Activated CD8-positive, alpha-beta memory T cell treated with anti-CD3 and anti-CD28 coated beads, Interleukin-2, amount 50 U/mL, for 1 hour (primary cell): ENCODE measurements around the gene MAGEA11.
"Not testable (repeated sequence)": the region's sequence is repeated elsewhere in the genome, so short reads cannot be mapped to it uniquely, and the experiment has no call there.

Experiments used
- DNase-seq: peaks from one replicate; pipeline ENCODE4 v3.0.0-alpha.2; 2020; ENCODE audit errors: extremely low read depth

Gene MAGEA11, protein sequence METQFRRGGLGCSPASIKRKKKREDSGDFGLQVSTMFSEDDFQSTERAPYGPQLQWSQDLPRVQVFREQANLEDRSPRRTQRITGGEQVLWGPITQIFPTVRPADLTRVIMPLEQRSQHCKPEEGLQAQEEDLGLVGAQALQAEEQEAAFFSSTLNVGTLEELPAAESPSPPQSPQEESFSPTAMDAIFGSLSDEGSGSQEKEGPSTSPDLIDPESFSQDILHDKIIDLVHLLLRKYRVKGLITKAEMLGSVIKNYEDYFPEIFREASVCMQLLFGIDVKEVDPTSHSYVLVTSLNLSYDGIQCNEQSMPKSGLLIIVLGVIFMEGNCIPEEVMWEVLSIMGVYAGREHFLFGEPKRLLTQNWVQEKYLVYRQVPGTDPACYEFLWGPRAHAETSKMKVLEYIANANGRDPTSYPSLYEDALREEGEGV

DNA sequence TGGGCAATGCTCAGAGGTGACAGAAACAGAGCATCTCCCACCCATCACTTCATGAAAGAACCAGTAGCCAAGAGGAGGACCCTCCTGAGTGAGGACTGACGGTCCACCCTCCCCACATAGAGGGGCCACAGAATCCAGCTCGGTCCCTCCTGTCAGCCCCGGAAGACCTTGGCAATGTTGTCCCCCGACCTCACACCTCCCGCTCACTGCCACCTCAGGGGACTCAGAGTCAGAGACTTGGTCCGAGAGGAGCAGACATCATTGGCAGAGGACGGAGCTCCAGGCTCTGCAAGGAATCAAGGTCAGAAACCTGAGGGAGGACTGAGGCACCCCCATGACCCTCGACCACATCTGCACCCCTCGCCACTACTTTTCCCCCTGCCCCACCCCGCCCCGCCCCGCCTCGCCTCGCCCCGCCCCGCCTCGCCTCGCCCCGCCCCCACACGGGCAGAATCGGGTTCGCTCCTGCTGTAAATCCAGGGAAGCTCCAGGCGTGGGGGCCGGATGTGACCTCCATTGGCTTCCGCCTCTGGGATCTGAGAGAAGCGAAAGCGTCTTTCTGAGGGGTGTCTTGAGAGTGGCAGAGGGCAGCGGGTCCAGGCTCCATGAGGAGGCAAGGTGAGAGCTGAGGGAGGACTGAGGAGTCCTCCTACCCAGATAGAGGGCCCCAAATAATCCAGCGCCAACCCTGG, at the start of gene MAGEA11:
Gene MAGEA11, plus strand, starts transcription at position 516 of the 692 bp plus-strand sequence. CDS start 1,100 bp downstream, outside the sequence.
- no peak for DNase-seq

DNA sequence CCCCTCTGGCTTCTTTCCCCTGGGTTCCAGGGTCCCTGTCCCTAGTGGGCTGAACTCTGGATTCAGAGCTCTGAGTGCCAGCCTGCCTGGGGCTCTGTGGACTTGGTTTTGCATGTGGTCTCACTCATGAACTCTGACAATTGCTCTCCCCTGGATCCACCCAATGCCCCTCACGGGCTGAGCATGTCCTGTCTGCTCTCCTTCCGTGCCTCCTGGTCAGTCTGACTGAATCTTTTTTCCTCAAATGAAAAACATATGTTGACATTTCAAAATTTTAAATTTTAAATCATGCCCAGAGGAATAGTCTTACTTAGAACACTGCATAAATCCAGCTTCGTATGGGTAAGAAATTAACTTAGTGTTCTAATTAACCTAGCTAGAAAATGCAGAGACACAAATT, 36.8 kb upstream of the MAGEA11 start:
- DNase-seq: not testable (repeated sequence)

DNA sequence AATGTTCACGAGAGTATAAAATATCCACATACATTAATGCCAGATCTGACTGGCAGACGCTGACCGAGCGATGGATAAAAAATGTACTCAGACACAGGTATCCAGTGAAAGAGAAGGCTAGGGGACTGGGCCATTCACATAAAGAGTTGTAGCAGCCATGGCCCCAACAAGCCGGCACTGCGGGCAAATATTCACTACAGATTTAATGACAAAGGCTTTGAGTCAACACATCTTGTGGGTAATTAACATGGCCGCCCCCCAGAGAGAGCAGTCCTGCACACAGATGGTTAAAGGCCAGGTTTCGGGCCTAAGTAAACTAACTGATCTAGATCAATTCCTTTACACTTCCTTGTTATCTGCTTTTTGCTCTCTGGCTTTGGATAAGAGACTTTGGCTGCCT, 36.3 kb upstream of the MAGEA11 start:
- not testable (repeated sequence) for DNase-seq

DNA sequence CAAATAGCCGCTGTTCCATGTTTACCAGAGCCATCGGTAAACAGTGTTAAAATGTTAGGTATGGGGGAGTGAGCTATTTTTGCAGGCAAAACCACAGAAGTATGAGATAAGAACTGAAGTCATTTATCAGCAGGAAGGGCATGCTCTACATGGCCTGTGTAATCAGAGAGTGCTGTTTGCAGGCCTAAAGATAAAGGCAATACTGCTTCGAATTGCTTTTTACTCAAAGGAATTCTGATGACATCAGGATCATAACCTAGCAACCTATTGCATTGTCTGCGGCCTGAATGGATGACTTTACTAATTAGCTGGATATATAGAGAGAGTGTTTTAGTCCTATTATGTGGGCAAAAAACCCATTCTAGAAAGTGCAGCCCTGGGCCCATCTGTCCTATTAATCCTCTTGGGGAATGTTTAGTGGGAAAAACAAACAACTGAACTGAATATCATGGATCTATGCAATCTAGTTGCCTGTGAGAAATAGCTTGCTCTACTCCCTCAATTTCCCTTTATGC, 32.6 kb upstream of the MAGEA11 start:
- DNase-seq: not testable (repeated sequence)

DNA sequence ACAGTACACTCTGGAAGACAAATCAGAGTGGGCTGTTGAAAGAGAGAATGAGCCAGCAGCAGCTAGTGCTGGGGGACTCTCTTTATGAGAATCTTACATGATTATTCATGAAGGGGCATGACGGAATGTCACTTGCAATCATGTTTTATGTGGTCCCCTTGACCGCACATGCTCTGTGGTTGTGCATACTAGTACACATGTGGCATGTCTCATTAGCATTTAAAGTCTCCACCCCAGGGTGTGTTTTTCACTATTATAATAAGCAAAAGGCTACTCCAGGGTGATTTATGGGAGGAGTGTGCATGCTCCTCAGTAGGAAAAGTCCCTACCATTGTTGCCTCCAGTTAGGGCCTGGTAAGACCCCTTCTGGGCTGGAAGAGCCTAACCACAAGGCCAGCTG, 30.7 kb upstream of the MAGEA11 start:
- no peak for DNase-seq

DNA sequence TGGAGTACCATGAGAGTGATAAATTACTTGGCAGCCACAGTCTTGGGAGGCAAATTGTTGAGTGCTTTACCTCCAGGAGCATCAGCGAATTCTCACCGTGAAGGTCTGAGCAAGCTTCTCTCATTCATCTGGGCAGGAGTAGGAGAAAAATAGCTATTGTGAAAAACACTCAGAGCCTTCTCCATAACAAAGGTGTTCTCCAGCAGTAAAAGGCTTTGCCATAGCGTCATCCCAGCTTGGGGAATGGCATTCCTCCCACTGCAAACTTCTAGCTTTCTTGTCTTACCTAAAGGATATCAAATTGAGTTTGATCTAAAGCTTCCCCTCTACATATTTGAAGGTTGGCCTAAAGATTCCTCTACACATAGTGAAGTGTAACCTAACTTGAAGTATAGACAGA, 29.8 kb upstream of the MAGEA11 start:
- no peak for DNase-seq

DNA sequence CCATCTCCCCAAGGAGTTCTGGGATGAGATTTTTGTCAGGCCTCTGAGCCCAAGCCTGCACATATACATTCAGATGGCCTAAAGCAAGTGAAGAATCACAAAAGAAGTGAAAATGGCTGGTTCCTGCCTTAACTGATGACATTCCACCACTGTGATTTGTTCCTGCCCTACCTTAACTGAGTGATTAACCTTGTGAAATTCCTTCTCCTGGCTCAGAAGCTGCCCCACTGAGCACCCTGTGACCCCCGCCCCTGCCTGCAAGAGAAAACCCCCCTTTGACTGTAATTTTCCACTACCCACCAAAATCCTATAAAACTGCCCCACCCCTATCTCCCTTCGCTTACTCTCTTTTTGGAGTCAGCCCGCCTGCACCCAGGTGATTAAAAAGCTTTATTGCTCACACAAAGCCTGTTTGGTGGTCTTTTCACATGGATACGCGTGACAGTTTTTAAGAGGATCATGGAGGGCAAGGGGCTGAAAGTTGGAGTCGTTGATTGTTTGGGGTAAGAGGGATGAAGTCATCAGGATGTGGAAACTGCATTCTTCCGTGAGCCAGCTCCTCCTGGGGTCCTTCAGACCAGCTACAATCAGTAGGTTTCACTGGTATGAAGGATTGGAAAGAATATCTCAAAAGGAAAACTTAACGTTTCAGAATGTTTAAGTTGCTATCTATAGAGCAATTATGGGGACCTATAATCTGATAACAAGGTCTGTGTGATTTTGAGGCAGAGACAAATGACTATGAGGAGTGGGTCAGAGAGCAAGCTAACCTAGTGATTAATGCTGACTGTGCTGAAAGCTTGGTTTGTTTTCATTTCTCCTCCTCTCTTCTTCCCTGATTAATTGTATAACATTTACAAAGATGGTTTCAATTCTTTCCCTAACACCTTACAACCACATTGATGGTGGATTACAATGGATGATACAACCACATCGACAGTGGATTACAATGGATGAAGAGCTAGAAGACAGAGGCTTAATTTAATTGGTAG, 28.6 kb upstream of the MAGEA11 start:
- no peak for DNase-seq

DNA sequence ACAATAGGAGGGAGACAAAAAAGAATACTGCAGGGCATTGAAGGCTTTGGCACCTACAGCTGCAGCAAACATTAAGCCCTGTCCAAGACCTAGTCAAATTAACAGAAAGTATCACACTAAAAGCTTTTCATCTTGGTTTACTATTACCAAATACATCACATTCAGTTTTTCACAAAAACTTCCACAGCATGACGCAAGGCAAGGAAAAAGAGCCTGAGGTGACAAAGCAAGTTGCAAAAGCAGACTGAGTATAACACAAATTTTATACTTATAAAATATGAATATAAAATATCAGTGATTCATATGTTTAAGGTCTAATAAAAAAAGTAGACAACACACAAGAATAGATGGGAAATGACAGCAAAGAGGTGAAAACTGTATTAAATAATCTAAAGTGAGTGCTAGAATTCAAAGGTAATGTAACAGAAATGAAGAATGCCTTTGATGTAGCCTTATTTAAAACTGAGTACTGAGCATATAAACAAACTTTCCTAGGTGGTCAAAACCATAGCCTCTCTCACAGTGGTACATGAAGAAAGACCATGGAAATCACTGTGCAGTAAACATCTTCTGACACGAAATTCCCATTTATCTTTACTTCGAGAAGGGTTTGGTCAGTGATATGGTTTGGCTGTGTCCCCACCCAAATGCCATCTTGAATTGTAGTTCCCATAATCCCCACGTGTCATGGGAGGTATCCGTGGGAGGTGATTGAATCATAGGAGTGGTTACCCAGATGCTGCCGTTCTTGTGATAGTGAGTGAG, 27.7 kb upstream of the MAGEA11 start:
- DNase-seq: no peak

DNA sequence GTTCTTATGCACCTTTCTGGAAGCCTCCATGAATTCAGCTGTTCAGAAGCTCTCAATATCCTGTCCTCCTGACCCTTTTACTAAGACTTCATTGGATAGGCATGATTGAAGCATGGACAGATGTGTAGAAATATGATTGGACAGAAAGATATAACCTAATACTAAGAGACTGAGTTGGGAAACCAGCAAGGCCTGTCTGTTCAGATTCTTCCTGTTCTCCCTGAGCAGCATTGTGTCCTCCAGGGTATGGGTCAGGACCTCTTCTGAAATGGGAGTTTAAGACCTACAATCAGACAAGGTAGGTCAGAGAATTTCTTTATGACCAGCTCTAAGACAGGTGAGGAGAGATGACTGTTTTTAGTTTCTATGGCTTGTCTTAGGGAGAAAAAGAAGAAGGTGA, 23.9 kb upstream of the MAGEA11 start:
- no peak for DNase-seq

DNA sequence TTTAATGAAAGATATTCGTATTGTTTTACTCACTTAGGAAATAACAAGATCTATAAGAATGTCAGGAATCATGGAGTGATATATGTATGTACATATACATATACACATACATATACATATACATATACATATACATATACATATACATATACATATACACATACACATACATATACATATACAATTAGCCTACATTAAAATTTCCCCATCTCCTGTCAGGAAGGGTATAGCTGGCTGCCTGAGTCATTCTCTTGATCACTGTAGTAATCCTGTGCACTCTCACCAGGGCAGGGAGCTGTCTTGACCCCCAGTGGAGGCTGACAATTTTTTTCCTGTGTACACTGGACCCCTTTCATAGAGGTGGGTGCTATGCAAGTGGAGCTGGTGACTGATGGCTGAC, 23.3 kb upstream of the MAGEA11 start:
- no peak for DNase-seq

DNA sequence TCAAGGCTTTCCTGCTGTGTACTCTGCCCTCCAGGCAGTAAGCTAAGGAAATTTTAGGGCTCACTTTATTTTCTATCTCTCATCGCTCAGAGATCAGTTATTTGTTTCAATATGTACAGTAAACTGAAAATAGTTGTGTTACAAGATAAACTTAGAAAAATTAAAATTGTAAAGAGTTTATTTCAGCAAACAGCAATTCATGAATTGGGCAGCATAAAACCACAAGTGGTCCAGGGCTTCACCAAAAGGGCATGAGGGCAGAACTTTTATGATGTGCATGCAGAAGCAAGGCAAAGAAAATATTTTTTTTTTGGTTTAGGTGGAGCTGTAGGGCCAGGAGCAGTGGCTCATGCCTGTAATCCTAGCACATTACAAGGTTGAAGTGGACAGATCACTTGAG, 20.1 kb upstream of the MAGEA11 start:
- no peak for DNase-seq

DNA sequence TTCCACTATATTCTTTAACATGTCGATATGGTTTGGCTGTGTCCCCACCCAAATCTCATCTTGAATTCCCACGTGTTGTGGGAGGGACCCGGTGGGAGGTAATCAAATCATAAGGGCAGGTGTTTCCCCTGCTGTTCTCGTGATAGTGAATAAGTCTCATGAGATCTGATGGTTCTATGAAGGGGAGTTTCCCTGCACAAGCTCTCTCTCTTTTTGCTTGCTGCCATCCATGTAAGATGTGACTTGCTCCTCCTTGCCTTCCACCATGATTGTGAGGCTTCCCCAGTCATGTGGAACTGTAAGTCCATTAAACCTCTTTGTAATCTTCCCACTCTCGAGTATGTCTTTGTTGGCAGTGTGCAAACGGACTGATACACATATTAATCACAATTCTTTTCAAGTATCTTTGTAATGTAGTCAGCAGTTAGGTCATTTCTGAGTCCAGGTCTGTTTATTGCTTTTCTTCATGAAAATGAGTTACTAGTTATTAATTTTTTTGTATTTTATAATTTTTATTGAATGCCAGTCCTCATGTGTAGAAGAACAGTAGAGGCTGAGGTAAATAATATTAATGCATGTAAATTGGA, 19.1 kb upstream of the MAGEA11 start:
- not testable (repeated sequence) for DNase-seq

DNA sequence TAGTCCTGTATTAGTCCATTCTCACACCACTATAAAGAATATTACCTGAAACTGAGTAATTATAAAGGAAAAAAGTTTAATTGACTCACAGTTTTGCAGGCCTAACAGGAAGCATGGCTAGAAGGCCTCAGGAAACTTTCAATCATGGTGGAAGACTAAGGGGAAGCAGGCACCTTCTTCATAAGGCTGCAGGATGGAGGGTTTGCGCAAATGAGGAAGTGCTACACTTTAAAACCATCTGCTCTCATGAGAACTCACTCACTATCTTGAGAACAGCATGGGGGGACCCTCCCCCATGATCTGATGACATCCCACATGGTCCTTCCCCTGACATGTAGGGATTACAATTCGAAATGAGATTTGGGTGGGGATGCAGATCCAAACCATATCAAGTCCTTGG, 12.1 kb upstream of the MAGEA11 start:
- no peak for DNase-seq

DNA sequence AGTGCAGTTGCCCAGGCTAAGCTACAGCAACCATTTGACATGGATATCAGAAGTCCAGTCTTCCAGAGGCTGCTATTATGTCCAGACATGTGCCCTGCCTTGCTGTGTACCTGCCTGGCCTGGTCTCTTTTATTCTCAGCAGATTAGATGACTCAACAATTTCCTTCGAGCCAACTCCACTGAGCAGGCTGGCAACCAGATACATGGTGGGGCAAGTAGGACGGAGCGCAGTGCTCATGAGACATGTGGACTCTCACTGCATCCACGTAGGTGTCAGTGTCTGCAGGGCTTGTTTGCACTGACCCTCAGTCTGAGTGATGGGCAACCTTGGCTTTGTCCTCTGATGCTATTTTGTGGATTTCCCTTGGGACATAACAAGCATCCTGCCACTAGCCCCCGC, 7.2 kb upstream of the MAGEA11 start:
- DNase-seq: no peak

DNA sequence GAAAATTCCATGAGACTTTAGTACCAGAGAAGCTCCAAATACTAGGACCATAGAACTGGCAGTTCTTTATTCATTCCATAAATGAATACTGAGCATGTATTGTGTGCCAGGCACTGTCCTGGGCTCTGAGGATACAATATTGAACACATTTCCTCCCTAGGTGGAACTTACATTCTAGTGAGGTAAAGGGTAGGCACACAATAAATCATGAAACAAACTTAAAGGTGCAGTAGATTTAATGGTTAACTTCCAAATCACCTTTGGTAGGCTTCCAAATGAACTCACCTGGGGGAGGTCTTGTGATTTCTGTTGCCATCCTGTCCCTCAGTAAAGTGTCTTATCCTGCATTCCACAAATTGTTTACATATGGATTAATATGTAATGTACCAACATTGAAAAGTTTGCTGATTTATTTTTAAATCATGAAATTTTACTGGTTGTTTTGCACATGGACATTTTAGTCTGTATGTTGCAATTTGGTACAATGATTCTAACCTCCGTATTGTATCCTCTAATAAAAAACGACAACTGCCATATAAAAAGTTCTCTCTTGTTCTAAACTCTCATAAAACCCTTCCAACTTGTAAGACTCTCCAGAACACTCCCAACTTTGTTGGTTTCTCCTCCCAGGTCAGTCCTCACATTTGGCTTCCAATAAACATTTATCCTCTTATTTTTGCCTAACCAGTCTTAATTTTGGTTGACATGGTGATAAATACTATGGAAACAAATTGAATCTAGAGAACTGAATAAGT, 4.5 kb upstream of the MAGEA11 start:
- DNase-seq: no peak

DNA sequence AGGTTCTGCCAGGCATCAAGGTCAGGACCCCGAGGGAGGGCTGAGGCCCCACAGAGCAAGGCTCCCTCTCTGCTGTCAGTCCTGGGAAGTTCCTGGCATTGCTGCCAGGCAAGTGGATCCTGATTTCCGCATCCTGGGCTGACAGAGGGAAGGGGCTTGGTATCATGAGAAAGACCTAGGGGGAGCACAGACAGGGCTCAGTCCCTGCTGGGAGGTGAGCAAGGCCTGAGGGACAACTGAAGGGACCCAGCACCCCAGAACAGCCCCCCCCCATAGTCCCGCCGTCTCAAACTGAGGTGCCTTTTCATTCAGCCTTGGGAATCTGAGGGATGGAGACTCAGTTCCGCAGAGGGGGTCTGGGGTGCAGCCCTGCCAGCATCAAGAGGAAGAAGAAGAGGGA, 971 bp downstream of the MAGEA11 start:
- DNase-seq: no peak

DNA sequence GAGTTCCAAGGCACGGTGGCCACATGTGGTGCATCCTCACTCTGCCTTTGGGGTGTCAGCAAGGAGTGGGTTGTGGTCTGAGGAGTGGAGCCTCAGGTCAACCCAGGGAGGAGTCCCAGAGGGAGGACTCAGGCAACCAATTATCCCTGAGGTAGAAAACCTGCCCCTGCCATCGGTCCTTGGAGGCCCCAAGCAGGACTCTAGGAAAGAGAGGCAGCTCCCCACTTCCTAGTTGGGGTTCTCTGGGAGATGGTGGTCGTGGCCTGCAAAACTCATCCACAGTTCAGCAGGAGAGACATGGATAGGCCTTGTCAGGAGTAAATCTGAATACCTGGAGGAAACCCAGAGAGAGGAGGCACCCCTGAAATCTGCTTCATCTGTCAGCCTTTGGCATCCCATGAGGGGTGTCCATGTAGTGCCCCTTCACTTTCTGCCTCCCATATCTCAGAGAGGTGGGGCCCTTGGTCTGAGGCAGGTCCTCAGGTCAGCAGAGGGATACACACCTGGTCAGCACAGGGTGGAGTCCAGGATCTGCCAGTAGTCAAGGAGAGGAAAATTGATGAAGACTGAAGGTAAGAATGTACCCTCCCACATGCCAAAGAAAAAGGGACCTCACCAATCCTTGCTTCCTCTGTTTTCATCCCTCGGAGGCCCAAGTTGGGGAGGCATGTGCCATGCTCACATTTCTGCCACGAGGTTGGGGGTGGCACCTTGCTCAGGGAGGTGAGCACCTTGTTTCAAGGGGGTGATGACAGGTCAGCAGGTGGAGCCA, 1.6 kb downstream of the MAGEA11 start:
- DNase-seq: no peak

DNA sequence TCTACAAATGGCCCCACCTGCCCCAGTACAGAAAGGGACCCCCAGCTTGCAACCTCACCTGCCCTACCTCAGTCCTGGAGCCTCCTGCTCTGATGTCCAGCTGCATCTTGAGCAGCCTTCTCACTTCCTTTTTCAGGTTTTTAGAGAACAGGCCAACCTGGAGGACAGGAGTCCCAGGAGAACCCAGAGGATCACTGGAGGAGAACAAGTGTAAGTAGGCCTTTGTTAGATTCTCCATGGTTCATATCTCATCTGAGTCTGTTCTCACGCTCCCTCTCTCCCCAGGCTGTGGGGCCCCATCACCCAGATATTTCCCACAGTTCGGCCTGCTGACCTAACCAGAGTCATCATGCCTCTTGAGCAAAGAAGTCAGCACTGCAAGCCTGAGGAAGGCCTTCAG, 3.6 kb downstream of the MAGEA11 start:
- DNase-seq: no peak

DNA sequence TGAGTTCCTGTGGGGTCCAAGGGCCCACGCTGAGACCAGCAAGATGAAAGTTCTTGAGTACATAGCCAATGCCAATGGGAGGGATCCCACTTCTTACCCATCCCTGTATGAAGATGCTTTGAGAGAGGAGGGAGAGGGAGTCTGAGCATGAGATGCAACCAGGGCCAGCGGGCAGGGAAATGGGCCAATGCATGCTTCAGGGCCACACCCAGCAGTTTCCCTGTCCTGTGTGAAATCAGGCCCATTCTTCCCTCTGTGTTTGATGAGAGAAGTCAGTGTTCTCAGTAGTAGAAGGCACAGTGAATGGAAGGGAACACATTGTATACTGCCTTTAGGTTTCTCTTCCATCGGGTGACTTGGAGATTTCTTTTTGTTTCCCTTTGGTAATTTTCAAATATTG, 4.8 kb downstream of the MAGEA11 start:
- no peak for DNase-seq
